NCI-H1105 treated with DMSO at 0.1 percent for 48 hours (cell line): ENCODE measurements around the gene GRID1.

Experiments
- DNase-seq: peaks from one replicate; lab custom pipeline; 2025; lab: John Stamatoyannopoulos, UW

Gene GRID1

GRCh38 chr10:86212391-86212700 is 154.2 kb downstream of the GRID1 start:
- no peak for DNase-seq

- no peak for DNase-seq
These were observed 154.8 kb downstream of the GRID1 start for GRCh38 chr10:86211691-86212390.

GRCh38 chr10:86210416-86210815 is 156.2 kb downstream of the GRID1 start:
- peak; percentile 3 for DNase-seq

- no peak for DNase-seq
These were observed 156.9 kb downstream of the GRID1 start for GRCh38 chr10:86209726-86210125.

- no peak for DNase-seq
These were observed 159.4 kb downstream of the GRID1 start for GRCh38 chr10:86207226-86207625.

- DNase-seq: no peak
These were observed 160.4 kb downstream of the GRID1 start for GRCh38 chr10:86206240-86206579.

GRCh38 chr10:86205306-86206239 is 161.0 kb downstream of the GRID1 start:
- DNase-seq: no peak

- no peak for DNase-seq
These were observed 161.9 kb downstream of the GRID1 start for GRCh38 chr10:86204421-86205305.

- DNase-seq: no peak
These were observed 163.3 kb downstream of the GRID1 start for GRCh38 chr10:86203162-86203905.

GRCh38 chr10:86202226-86202735 is 164.3 kb downstream of the GRID1 start:
- DNase-seq: no peak

- DNase-seq: no peak
These were observed 165.7 kb downstream of the GRID1 start for GRCh38 chr10:86200867-86201266.

GRCh38 chr10:86200269-86200668 is 166.3 kb downstream of the GRID1 start:
- DNase-seq: no peak

GRCh38 chr10:86199041-86199440 is 167.6 kb downstream of the GRID1 start:
- no peak for DNase-seq

- no peak for DNase-seq
These were observed 168.3 kb downstream of the GRID1 start for GRCh38 chr10:86198271-86198670.

- no peak for DNase-seq
These were observed 169.3 kb downstream of the GRID1 start for GRCh38 chr10:86197166-86197790.

- no peak for DNase-seq
These were observed 171.0 kb downstream of the GRID1 start for GRCh38 chr10:86195521-86196157.

- no peak for DNase-seq
These were observed 171.9 kb downstream of the GRID1 start for GRCh38 chr10:86194684-86195083.

- no peak for DNase-seq
These were observed 172.8 kb downstream of the GRID1 start for GRCh38 chr10:86193841-86194240.

GRCh38 chr10:86192691-86193090 is 173.9 kb downstream of the GRID1 start:
- no peak for DNase-seq

GRCh38 chr10:86192147-86192546 is 174.4 kb downstream of the GRID1 start:
- no peak for DNase-seq

- no peak for DNase-seq
These were observed 174.9 kb downstream of the GRID1 start for GRCh38 chr10:86191686-86192085.
